B cell (primary cell): Measurements from ENCODE around the gene COX6B2. TPM values are rescaled to one million over a fixed set of nuclear protein-coding genes. Genes with fewer than 3 reads are reported as not detected.

Experiments used
- ATAC-seq: fragments of 200-7000 bp; cut with Tn5 transposase; one replicate; pipeline ENCODE4 v1.10.0; 2021; ENCODE audit warnings: low read depth, mild to moderate bottlenecking, moderate number of reproducible peaks, moderate library complexity
- CTCF ChIA-PET: fragments of 350-600 bp; sonication (Branson Sonifier 250); formaldehyde crosslinking; loops from one replicate; lab custom pipeline; 2021; ENCODE audit warnings: antibody characterized with exemption, inconsistent platforms; lab: Charles Lee
- POLR2A ChIA-PET: fragments of 350-600 bp; sonication (Branson Sonifier 250); formaldehyde crosslinking; loops from one replicate; lab custom pipeline; 2021; ENCODE audit warnings: antibody characterized with exemption; lab: Charles Lee
- DNase-seq: peaks from one replicate; pipeline ENCODE4 v3.0.0; 2013
- H2AFZ ChIP-seq: 2 replicates; pipeline ENCODE4 v1.6.1; 2012; ENCODE audit warnings: mild to moderate bottlenecking, low read depth, low read length; ENCODE audit not compliant: insufficient read depth, poor library complexity, severe bottlenecking
- H3K27ac ChIP-seq, 2 donors: 1 replicate in 1 of 2; 2 replicates in 1 of 2; pipeline ENCODE4 v1.5.1; 2012 to 2013; ENCODE audit warnings: low read length in 2 of 2, mild to moderate bottlenecking in 2 of 2, moderate library complexity in 1 of 2
- H3K27me3 ChIP-seq, 4 experiments: fragments of 200-600 bp in 1 of 4; sonication (generic) in 1 of 4; replicated peaks in 1 of 4; 1 replicate in 2 of 4; 2 replicates in 2 of 4; pipeline versions ENCODE4 v1.6.1 to v1.7.0; 2013 to 2016; ENCODE audit warnings: low read length in 3 of 4, mild to moderate bottlenecking in 2 of 4, mixed read lengths in 1 of 4, moderate library complexity in 1 of 4; ENCODE audit not compliant: insufficient read depth in 4 of 4, control insufficient read depth in 3 of 4; ENCODE audit errors: control extremely low read depth in 1 of 4
- H3K36me3 ChIP-seq, 2 experiments: replicated peaks in 1 of 2; 1 replicate in 1 of 2; 2 replicates in 1 of 2; pipeline versions ENCODE4 v1.6.1 to v1.7.1; 2013; ENCODE audit warnings: low read length in 1 of 2; ENCODE audit not compliant: insufficient read depth in 2 of 2, control insufficient read depth in 1 of 2; ENCODE audit errors: control extremely low read depth in 1 of 2, extremely low read depth in 1 of 2
- H3K4me1 ChIP-seq, 2 donors: fragments of 200-600 bp in 1 of 2; sonication (generic) in 1 of 2; 1 replicate in 1 of 2; 2 replicates in 1 of 2; pipeline versions ENCODE4 v1.5.1 to v1.6.1; 2013 to 2017; ENCODE audit warnings: low read length in 2 of 2; ENCODE audit not compliant: control insufficient read depth in 2 of 2, insufficient read depth in 2 of 2
- H3K4me2 ChIP-seq: replicated peaks from 2 replicates; pipeline ENCODE3; 2012; ENCODE audit warnings: mild to moderate bottlenecking, low read depth, low read length; ENCODE audit not compliant: poor library complexity, severe bottlenecking
- H3K4me3 ChIP-seq, 5 experiments: fragments of 200-600 bp in 1 of 5; sonication (generic) in 1 of 5; 1 replicate in 3 of 5; 2 replicates in 2 of 5; pipeline versions ENCODE4 v1.5.1 to v1.7.0; 2011 to 2016; ENCODE audit warnings: low read length in 4 of 5, mild to moderate bottlenecking in 4 of 5, low read depth in 2 of 5, control low read depth in 1 of 5, moderate library complexity in 1 of 5; ENCODE audit not compliant: insufficient read depth in 1 of 5; ENCODE audit errors: control extremely low read depth in 1 of 5, extremely low read depth in 1 of 5
- H3K79me2 ChIP-seq: fragments of 200-600 bp; sonication (generic); one replicate; pipeline ENCODE4 v1.6.0; 2016; ENCODE audit warnings: low read length; ENCODE audit not compliant: control insufficient read depth, insufficient read depth
- H3K9ac ChIP-seq: fragments of 200-600 bp; sonication (generic); 2 replicates; pipeline ENCODE4 v1.6.1; 2017; ENCODE audit warnings: mild to moderate bottlenecking, low read length, moderate library complexity
- H3K9me3 ChIP-seq, 3 donors: one replicate each; pipeline versions ENCODE4 v1.6.1 to v1.7.1; 2013; ENCODE audit warnings: low read length in 2 of 3; ENCODE audit not compliant: control insufficient read depth in 2 of 3, insufficient read depth in 1 of 3; ENCODE audit errors: control extremely low read depth in 1 of 3
- H4K20me1 ChIP-seq: 2 replicates; pipeline ENCODE4 v1.6.0; 2012; ENCODE audit warnings: mild to moderate bottlenecking, low read length; ENCODE audit not compliant: insufficient read depth, control insufficient read depth, poor library complexity, severe bottlenecking
- H3K27ac Mint-ChIP-seq: one replicate; pipeline ENCODE4 v1.8.0; 2021; ENCODE audit warnings: mixed read lengths
- H3K27me3 Mint-ChIP-seq: one replicate; pipeline ENCODE4 v1.8.0; 2021; ENCODE audit warnings: mixed read lengths
- H3K4me1 Mint-ChIP-seq: one replicate; pipeline ENCODE4 v1.8.0; 2021; ENCODE audit warnings: mixed read lengths
- H3K4me3 Mint-ChIP-seq: one replicate; pipeline ENCODE4 v1.8.0; 2021; ENCODE audit warnings: mixed read lengths
- H3K9me3 Mint-ChIP-seq: one replicate; pipeline ENCODE4 v1.8.0; 2022; ENCODE audit warnings: mixed read lengths; ENCODE audit not compliant: insufficient read depth
- EZH2 ChIP-seq: IDR thresholded peaks from 2 replicates; pipeline ENCODE4 v1.6.1; 2012; ENCODE audit warnings: borderline replicate concordance, low read depth, mild to moderate bottlenecking, moderate library complexity, low read length; ENCODE audit not compliant: insufficient read depth, poor library complexity, severe bottlenecking
- WGBS: methylation state at CpG from one replicate; pipeline ENCODE4 v1.1.5; 2013; ENCODE audit warnings: missing lambda C conversion rate; ENCODE audit not compliant: insufficient coverage; 5-methylcytosine and 5-hydroxymethylcytosine counted together
- intact Hi-C: fragments of 100-400 bp; cut with micrococcal nuclease; formaldehyde crosslinking; loops from one replicate; pipeline ENCODE4 v1.10.0; 2022
- polyA plus RNA-seq: library from polyadenylated mRNA; depleted of rRNA; stranded (reverse); fragments of >200 nt; gene quantifications from 2 replicates; pipeline ENCODE4 v1.2.3, GENCODE V29; 2012
- total RNA-seq, 2 donors: library from RNA; stranded (reverse); fragments of 120-200 nt in 1 of 2; gene quantifications; 1 replicate in 1 of 2; 2 replicates in 1 of 2; pipeline versions ENCODE4 v1.2.3 to v1.2.4, GENCODE V29; 2013 to 2022
- TF ChIP-seq, protein P1 (sequence below): fragments of 200-600 bp; IDR thresholded peaks from one replicate; pipeline ENCODE4 v1.8.0; 2022; ENCODE audit warnings: antibody characterized with exemption, mild to moderate bottlenecking

Gene COX6B2
- total and polyA plus RNA-seq, 2 donors (not counting 1 experiment from before 2014, with no cell fraction given): not detected

- peaks cover 35 to 47% of the 10 kb centered on the region in 2 donors for H3K4me1 ChIP-seq
- 3% methylated on average over 80 of the region's 88 CpGs for WGBS
- CTCF ChIA-PET: interaction anchor here (0.6 to 3.1 kb wide), 19 partner anchors 9 to 321 kb away, joined by 3 to 39 read pairs (median 5); partner anchors contain the start of genes CCDC106, HSPBP1, KMT5C and RDH13
- no peaks in the 10 kb centered on the region for H3K9me3 Mint-ChIP-seq
- peak overlapping the region in 4 of 5 experiments; percentile 31 to 99 (median 98) for H3K4me3 ChIP-seq
- H3K79me2 ChIP-seq: peaks cover 39% of the 10 kb centered on the region
- peak overlapping the region; percentile 96 for H3K9ac ChIP-seq
- peaks cover 48% of the 10 kb centered on the region for H3K4me1 Mint-ChIP-seq
- POLR2A ChIA-PET: interaction anchor here (0.6 to 2.6 kb wide), 10 partner anchors 16 to 242 kb away, joined by 3 to 12 read pairs (median 5); partner anchors contain the start of genes ISOC2, KMT5C, PPP6R1 and UBE2S
- peak overlapping the region; percentile 89 for H3K4me3 Mint-ChIP-seq
- H3K36me3 ChIP-seq: peaks cover 0 to 18% of the 10 kb centered on the region in 2 experiments
- no peaks in the 10 kb centered on the region for H3K27me3 ChIP-seq
- H4K20me1 ChIP-seq: peaks cover 32% of the 10 kb centered on the region
- no peaks in the 10 kb centered on the region for H3K27me3 Mint-ChIP-seq
- H3K4me2 ChIP-seq: peak overlapping the region; percentile 74
- intact Hi-C loops: no loop called here
- ATAC-seq (no peak), DNase-seq (peak; percentile 46)
- H3K9me3 ChIP-seq: no peaks in the 10 kb centered on the region
- TF ChIP-seq, protein P1, sequence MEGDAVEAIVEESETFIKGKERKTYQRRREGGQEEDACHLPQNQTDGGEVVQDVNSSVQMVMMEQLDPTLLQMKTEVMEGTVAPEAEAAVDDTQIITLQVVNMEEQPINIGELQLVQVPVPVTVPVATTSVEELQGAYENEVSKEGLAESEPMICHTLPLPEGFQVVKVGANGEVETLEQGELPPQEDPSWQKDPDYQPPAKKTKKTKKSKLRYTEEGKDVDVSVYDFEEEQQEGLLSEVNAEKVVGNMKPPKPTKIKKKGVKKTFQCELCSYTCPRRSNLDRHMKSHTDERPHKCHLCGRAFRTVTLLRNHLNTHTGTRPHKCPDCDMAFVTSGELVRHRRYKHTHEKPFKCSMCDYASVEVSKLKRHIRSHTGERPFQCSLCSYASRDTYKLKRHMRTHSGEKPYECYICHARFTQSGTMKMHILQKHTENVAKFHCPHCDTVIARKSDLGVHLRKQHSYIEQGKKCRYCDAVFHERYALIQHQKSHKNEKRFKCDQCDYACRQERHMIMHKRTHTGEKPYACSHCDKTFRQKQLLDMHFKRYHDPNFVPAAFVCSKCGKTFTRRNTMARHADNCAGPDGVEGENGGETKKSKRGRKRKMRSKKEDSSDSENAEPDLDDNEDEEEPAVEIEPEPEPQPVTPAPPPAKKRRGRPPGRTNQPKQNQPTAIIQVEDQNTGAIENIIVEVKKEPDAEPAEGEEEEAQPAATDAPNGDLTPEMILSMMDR: no peak
- TF ChIP-seq EZH2: no peak
- peak overlapping the region; percentile 73 for H3K27ac Mint-ChIP-seq
- peak overlapping the region; percentile 88 for H2AFZ ChIP-seq
- H3K27ac ChIP-seq: no peak overlapping the region
Measured at GRCh38 chr19:55383279-55384130, 29.0 kb upstream of the COX6B2 start.
